ENCODE results near the gene SCML1.

Gene SCML1

GRCh38 chrX:17737986-17738713 lies 857 bp downstream of the SCML1 start:
- Histone ChIP-seq H3K27ac (ENCODE audit: low read depth, low read length) (peak overlapping the region; percentile 91), H3K9me3 (ENCODE audit: control insufficient read depth in 5 of 5, low read length in 5 of 5) (no peaks in the 10 kb centered on the region), H3K27me3 (ENCODE audit: control insufficient read depth in 5 of 5, insufficient read depth in 4 of 5, low read length in 5 of 5) (peaks cover 0 to 5% (median 0%) of the 10 kb centered on the region in 5 donors), H3K36me3 (ENCODE audit: control insufficient read depth in 5 of 5, insufficient read depth in 5 of 5, low read length in 5 of 5) (no peaks in the 10 kb centered on the region), H3K4me3 (ENCODE audit: low read depth in 1 of 5, low read length in 5 of 5) (peak overlapping the region; percentile 68 to 83 (median 72)), H3K9ac (ENCODE audit: low read length in 5 of 5) (peak overlapping the region; percentile 59 to 89 (median 77)), H3K4me1 (ENCODE audit: control insufficient read depth in 5 of 5, insufficient read depth in 5 of 5, low read length in 5 of 5) (peaks cover 0 to 11% (median 0%) of the 10 kb centered on the region in 5 donors)

DNA sequence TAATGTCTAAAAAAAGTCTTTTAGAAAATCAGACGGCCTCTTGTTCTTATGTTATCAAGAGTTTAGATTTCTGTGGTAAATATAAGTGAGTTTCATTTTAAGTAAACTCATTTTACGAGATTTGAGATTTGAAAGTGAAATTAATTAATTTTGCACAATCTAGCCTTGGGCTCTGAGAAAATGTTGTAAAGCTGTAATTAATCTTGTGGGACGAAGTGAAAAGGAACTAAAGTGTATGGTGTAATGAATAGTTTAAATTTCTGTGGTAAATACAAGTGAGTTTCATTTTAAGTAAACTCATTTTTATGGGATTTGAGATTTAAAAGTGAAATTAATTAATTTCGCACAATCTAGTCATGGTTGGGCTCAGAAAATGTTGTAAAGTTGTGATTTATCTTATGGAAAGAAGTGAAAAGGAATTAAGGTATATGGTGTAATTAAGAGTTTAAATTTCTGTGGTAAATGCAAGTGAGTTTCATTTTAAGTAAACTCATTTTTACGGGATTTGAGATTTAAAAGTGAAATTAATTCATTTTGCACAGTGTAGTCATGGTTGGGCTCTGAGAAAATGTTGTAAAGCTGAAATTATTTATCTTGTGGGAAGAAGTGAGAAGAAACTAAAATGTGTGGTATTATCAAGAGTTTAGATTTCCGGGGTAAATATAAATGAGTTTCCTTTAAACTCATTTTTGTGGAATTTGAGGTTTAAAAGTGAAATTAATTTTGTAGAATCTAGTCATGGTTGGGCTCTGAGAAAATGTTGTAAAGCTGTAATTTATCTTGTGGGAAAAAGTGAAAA lies 1.6 kb downstream of the SCML1 start:
- peak overlapping the region; percentile 61 to 75 (median 70) for H3K4me3 ChIP-seq (ENCODE audit: low read depth in 1 of 5, low read length in 5 of 5)
- H3K9ac ChIP-seq (ENCODE audit: low read length in 5 of 5) = peak overlapping the region in 3 of 5 donors; percentile 50 to 89 (median 84)
- H3K27ac ChIP-seq (ENCODE audit: low read depth, low read length) = no peak overlapping the region

GRCh38 chrX:17740137-17741122 lies 3.1 kb downstream of the SCML1 start:
- peaks cover 0 to 11% (median 0%) of the 10 kb centered on the region in 5 donors for H3K4me1 ChIP-seq (ENCODE audit: control insufficient read depth in 5 of 5, insufficient read depth in 5 of 5, low read length in 5 of 5)
- no peak overlapping the region for H3K9ac ChIP-seq (ENCODE audit: low read length in 5 of 5)
- H3K4me3 ChIP-seq (ENCODE audit: low read depth in 1 of 5, low read length in 5 of 5) = no peak overlapping the region
- H3K9me3 ChIP-seq (ENCODE audit: control insufficient read depth in 5 of 5, low read length in 5 of 5) = no peaks in the 10 kb centered on the region
- no peaks in the 10 kb centered on the region for H3K36me3 ChIP-seq (ENCODE audit: control insufficient read depth in 5 of 5, insufficient read depth in 5 of 5, low read length in 5 of 5)
- H3K27me3 ChIP-seq (ENCODE audit: control insufficient read depth in 5 of 5, insufficient read depth in 4 of 5, low read length in 5 of 5) = peaks cover 0 to 5% (median 0%) of the 10 kb centered on the region in 5 donors
- no peak overlapping the region for H3K27ac ChIP-seq (ENCODE audit: low read depth, low read length)

More for the DNA sequence above, 1.6 kb downstream of the SCML1 start:
- Histone ChIP-seq H3K36me3 (ENCODE audit: control insufficient read depth in 5 of 5, insufficient read depth in 5 of 5, low read length in 5 of 5) (no peaks in the 10 kb centered on the region), H3K9me3 (ENCODE audit: control insufficient read depth in 5 of 5, low read length in 5 of 5) (no peaks in the 10 kb centered on the region), H3K27me3 (ENCODE audit: control insufficient read depth in 5 of 5, insufficient read depth in 4 of 5, low read length in 5 of 5) (peaks cover 0 to 5% (median 0%) of the 10 kb centered on the region in 5 donors), H3K4me1 (ENCODE audit: control insufficient read depth in 5 of 5, insufficient read depth in 5 of 5, low read length in 5 of 5) (peaks cover 0 to 11% (median 0%) of the 10 kb centered on the region in 5 donors)

DNA sequence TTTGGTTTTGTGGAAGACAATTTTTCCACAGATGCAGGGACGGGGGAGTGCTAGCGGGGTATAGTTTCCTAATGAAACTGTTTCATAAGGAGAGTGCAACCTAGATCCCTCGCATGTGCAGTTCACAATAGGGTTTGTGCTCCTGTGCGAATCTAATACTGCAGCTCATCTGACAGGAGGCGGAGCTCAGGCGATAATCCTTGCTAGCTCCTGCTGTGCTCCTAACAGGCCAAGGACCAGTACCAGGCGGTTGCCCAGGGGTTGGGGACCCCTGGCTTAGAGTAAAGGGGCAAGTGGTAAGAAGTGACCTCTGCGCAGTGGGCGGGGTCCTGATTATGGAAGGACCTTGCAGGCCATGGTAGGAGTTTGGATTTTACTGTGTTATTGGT lies 3.8 kb downstream of the SCML1 start:
- Histone ChIP-seq H3K4me1 (ENCODE audit: control insufficient read depth in 5 of 5, insufficient read depth in 5 of 5, low read length in 5 of 5) (peaks cover 0 to 11% (median 0%) of the 10 kb centered on the region in 5 donors), H3K27me3 (ENCODE audit: control insufficient read depth in 5 of 5, insufficient read depth in 4 of 5, low read length in 5 of 5) (peaks cover 0 to 5% (median 0%) of the 10 kb centered on the region in 5 donors), H3K9me3 (ENCODE audit: control insufficient read depth in 5 of 5, low read length in 5 of 5) (no peaks in the 10 kb centered on the region), H3K9ac (ENCODE audit: low read length in 5 of 5) (no peak overlapping the region), H3K36me3 (ENCODE audit: control insufficient read depth in 5 of 5, insufficient read depth in 5 of 5, low read length in 5 of 5) (no peaks in the 10 kb centered on the region), H3K27ac (ENCODE audit: low read depth, low read length) (no peak overlapping the region), H3K4me3 (ENCODE audit: low read depth in 1 of 5, low read length in 5 of 5) (no peak overlapping the region)

- H3K27me3 ChIP-seq (ENCODE audit: control insufficient read depth in 5 of 5, insufficient read depth in 4 of 5, low read length in 5 of 5) = peaks cover 0 to 11% (median 7%) of the 10 kb centered on the region in 5 donors
- H3K9me3 ChIP-seq (ENCODE audit: control insufficient read depth in 5 of 5, low read length in 5 of 5) = no peaks in the 10 kb centered on the region
- H3K4me3 ChIP-seq (ENCODE audit: low read depth in 1 of 5, low read length in 5 of 5) = no peak overlapping the region
- no peak overlapping the region for H3K9ac ChIP-seq (ENCODE audit: low read length in 5 of 5)
- no peaks in the 10 kb centered on the region for H3K4me1 ChIP-seq (ENCODE audit: control insufficient read depth in 5 of 5, insufficient read depth in 5 of 5, low read length in 5 of 5)
- peaks cover 0 to 2% (median 0%) of the 10 kb centered on the region in 5 donors for H3K36me3 ChIP-seq (ENCODE audit: control insufficient read depth in 5 of 5, insufficient read depth in 5 of 5, low read length in 5 of 5)
- no peak overlapping the region for H3K27ac ChIP-seq (ENCODE audit: low read depth, low read length)
These were observed 6.6 kb downstream of the SCML1 start for GRCh38 chrX:17743913-17744312.

DNA sequence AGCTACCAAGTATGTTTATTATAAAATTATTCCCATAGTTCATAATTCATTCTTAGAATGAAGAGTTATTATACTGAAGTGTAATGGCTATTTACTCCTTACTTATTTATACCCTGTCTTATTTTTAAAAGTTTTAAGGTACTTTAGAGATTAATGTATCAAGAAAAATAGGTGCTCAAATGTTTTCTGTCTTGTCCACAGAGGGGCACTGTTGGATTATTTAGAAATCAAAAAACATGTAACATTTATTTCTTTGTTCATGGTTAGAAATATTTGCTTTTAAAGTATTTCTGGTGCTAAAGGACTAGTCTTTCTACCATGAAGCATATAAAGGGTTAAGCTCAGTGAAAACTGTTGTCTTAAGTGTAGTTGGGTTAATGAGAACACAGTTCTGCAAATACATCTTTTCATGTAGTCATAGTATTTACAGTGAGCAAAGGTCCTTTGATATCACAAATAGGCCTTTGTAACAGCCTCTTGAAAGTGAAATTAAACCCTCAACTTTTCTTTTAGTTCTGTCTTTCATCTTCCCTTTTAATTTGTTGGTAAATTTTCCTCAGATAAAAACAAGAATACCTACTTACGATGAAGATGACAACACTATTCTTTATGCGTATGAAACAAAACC lies 7.7 kb downstream of the SCML1 start:
- no peaks in the 10 kb centered on the region for H3K9me3 ChIP-seq (ENCODE audit: control insufficient read depth in 5 of 5, low read length in 5 of 5)
- H3K27ac ChIP-seq (ENCODE audit: low read depth, low read length) = no peak overlapping the region
- peaks cover 0 to 11% (median 7%) of the 10 kb centered on the region in 5 donors for H3K27me3 ChIP-seq (ENCODE audit: control insufficient read depth in 5 of 5, insufficient read depth in 4 of 5, low read length in 5 of 5)
- peaks cover 0 to 4% (median 2%) of the 10 kb centered on the region in 5 donors for H3K36me3 ChIP-seq (ENCODE audit: control insufficient read depth in 5 of 5, insufficient read depth in 5 of 5, low read length in 5 of 5)
- H3K4me1 ChIP-seq (ENCODE audit: control insufficient read depth in 5 of 5, insufficient read depth in 5 of 5, low read length in 5 of 5) = no peaks in the 10 kb centered on the region
- no peak overlapping the region for H3K4me3 ChIP-seq (ENCODE audit: low read depth in 1 of 5, low read length in 5 of 5)
- no peak overlapping the region for H3K9ac ChIP-seq (ENCODE audit: low read length in 5 of 5)

DNA sequence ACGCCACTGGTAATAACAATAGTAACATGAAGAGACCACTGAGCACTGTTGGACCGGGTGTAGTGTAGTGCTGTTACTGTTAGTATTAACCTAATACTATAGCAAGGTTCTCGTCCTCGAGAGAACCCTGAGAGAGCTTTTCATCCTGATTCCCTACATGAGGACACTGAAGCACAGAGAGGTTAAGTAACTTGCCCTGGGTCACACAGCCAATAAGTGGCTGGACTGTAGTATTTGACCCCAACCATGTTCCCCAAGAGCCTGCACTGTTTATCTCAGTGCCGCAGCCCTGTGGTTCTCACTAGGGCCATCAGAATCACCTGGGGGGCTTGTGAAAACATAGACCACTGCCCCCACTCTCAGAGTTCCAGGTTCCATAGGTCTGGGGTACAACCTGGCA lies 10.4 kb downstream of the SCML1 start:
- H3K9me3 ChIP-seq (ENCODE audit: control insufficient read depth in 5 of 5, low read length in 5 of 5) = no peaks in the 10 kb centered on the region
- H3K9ac ChIP-seq (ENCODE audit: low read length in 5 of 5) = no peak overlapping the region
- H3K27ac ChIP-seq (ENCODE audit: low read depth, low read length) = no peak overlapping the region
- H3K4me1 ChIP-seq (ENCODE audit: control insufficient read depth in 5 of 5, insufficient read depth in 5 of 5, low read length in 5 of 5) = no peaks in the 10 kb centered on the region
- H3K27me3 ChIP-seq (ENCODE audit: control insufficient read depth in 5 of 5, insufficient read depth in 4 of 5, low read length in 5 of 5) = peaks cover 0 to 11% (median 3%) of the 10 kb centered on the region in 5 donors
- peaks cover 7 to 20% (median 13%) of the 10 kb centered on the region in 5 donors for H3K36me3 ChIP-seq (ENCODE audit: control insufficient read depth in 5 of 5, insufficient read depth in 5 of 5, low read length in 5 of 5)
- H3K4me3 ChIP-seq (ENCODE audit: low read depth in 1 of 5, low read length in 5 of 5) = no peak overlapping the region

DNA sequence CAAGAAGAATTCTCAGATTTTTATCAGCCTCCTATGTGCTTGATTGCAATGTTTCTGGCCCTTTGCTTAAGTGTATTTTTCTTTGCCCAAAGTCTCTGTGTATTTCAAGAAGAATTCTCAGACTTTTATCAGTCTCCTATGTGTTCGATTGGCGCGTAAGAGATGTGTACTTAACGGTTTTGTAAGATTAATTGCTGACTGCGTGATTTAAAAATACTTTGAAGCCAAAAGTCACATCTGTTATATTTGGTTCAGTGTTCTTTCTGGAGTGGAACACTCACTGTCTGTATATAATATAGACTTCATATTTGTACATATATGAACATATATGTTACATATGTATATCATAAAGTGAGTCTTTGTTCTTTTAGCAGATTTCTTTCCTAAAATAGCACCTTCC lies 11.4 kb downstream of the SCML1 start:
- Histone ChIP-seq H3K27ac (ENCODE audit: low read depth, low read length) (no peak overlapping the region), H3K4me1 (ENCODE audit: control insufficient read depth in 5 of 5, insufficient read depth in 5 of 5, low read length in 5 of 5) (no peaks in the 10 kb centered on the region), H3K9ac (ENCODE audit: low read length in 5 of 5) (no peak overlapping the region), H3K36me3 (ENCODE audit: control insufficient read depth in 5 of 5, insufficient read depth in 5 of 5, low read length in 5 of 5) (peaks cover 7 to 20% (median 17%) of the 10 kb centered on the region in 5 donors), H3K4me3 (ENCODE audit: low read depth in 1 of 5, low read length in 5 of 5) (no peak overlapping the region), H3K9me3 (ENCODE audit: control insufficient read depth in 5 of 5, low read length in 5 of 5) (no peaks in the 10 kb centered on the region), H3K27me3 (ENCODE audit: control insufficient read depth in 5 of 5, insufficient read depth in 4 of 5, low read length in 5 of 5) (peaks cover 0 to 11% (median 3%) of the 10 kb centered on the region in 5 donors)

DNA sequence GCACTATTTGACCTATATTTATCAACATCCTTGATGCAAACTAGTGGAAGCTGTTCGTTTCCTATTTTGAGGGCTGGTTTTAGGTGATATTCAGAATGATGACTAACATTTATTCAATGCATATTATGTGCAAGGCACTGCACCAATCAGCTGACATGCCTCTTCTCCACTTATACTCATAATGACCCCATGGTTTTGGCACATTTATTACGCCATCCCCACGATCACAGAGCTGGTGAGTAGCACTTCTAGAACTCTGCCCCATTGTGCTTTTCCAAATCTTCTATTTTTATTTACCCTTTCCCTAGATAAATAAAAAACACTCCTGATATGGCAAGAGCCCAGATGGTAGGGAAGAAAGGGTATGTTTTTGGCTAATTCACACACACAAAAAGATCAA lies 13.1 kb downstream of the SCML1 start:
- no peak overlapping the region for H3K9ac ChIP-seq (ENCODE audit: low read length in 5 of 5)
- H3K4me3 ChIP-seq (ENCODE audit: low read depth in 1 of 5, low read length in 5 of 5) = no peak overlapping the region
- peaks cover 7 to 20% (median 17%) of the 10 kb centered on the region in 5 donors for H3K36me3 ChIP-seq (ENCODE audit: control insufficient read depth in 5 of 5, insufficient read depth in 5 of 5, low read length in 5 of 5)
- no peaks in the 10 kb centered on the region for H3K9me3 ChIP-seq (ENCODE audit: control insufficient read depth in 5 of 5, low read length in 5 of 5)
- H3K27ac ChIP-seq (ENCODE audit: low read depth, low read length) = no peak overlapping the region
- no peaks in the 10 kb centered on the region for H3K4me1 ChIP-seq (ENCODE audit: control insufficient read depth in 5 of 5, insufficient read depth in 5 of 5, low read length in 5 of 5)
- peaks cover 0 to 11% (median 3%) of the 10 kb centered on the region in 5 donors for H3K27me3 ChIP-seq (ENCODE audit: control insufficient read depth in 5 of 5, insufficient read depth in 4 of 5, low read length in 5 of 5)
